ENCODE results near the gene ANKRD10.

DNA sequence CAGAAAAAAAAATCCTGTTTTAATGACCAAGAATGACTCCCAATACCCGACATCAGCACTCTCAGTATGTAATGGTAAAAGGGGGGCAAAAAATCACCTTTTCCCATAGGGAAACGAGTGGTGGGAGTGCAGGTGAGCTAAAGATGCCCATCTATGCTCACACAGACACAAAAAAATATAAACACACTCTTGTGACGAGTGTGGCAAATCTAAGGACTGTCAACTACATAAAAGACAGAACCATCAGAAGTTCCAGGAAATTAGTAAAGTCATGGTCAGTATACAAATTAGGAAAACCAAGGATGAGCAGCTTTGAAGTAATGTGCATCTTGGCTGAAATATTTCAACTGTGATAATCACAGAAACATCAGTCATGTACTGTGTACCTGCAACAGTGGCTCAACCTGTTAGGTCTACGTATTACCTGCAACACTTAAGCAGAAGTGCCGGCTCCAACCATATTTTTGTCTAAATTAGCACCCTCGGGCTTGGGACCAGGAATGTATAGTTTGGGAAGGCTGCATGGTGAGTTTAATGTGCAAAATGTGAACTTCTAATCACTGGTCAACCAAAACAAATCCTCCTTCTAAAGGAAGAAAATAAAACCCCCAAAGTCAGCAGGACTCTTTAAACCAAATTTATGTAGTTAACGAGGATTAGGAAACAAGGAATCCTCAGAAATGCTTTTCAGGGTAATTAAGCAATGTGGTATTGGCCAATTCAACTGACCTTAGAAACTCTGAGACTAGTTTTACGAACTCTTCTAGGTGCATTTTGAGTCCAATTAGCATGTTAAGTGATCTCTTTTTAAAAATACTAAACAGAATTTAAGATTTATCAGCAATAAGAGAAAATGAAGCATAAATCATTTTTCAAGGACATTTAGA lies 24.3 kb downstream of the ANKRD10 start:
- TF ChIP-seq, protein P1, sequence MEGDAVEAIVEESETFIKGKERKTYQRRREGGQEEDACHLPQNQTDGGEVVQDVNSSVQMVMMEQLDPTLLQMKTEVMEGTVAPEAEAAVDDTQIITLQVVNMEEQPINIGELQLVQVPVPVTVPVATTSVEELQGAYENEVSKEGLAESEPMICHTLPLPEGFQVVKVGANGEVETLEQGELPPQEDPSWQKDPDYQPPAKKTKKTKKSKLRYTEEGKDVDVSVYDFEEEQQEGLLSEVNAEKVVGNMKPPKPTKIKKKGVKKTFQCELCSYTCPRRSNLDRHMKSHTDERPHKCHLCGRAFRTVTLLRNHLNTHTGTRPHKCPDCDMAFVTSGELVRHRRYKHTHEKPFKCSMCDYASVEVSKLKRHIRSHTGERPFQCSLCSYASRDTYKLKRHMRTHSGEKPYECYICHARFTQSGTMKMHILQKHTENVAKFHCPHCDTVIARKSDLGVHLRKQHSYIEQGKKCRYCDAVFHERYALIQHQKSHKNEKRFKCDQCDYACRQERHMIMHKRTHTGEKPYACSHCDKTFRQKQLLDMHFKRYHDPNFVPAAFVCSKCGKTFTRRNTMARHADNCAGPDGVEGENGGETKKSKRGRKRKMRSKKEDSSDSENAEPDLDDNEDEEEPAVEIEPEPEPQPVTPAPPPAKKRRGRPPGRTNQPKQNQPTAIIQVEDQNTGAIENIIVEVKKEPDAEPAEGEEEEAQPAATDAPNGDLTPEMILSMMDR (IDR thresholded peaks at IDR 0.05; ENCODE audit: insufficient read depth, low read length): no peak
- TF ChIP-seq, protein P2, sequence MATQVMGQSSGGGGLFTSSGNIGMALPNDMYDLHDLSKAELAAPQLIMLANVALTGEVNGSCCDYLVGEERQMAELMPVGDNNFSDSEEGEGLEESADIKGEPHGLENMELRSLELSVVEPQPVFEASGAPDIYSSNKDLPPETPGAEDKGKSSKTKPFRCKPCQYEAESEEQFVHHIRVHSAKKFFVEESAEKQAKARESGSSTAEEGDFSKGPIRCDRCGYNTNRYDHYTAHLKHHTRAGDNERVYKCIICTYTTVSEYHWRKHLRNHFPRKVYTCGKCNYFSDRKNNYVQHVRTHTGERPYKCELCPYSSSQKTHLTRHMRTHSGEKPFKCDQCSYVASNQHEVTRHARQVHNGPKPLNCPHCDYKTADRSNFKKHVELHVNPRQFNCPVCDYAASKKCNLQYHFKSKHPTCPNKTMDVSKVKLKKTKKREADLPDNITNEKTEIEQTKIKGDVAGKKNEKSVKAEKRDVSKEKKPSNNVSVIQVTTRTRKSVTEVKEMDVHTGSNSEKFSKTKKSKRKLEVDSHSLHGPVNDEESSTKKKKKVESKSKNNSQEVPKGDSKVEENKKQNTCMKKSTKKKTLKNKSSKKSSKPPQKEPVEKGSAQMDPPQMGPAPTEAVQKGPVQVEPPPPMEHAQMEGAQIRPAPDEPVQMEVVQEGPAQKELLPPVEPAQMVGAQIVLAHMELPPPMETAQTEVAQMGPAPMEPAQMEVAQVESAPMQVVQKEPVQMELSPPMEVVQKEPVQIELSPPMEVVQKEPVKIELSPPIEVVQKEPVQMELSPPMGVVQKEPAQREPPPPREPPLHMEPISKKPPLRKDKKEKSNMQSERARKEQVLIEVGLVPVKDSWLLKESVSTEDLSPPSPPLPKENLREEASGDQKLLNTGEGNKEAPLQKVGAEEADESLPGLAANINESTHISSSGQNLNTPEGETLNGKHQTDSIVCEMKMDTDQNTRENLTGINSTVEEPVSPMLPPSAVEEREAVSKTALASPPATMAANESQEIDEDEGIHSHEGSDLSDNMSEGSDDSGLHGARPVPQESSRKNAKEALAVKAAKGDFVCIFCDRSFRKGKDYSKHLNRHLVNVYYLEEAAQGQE (IDR thresholded peaks at IDR 0.05; ENCODE audit: insufficient replicate concordance, low read depth): no peak

All from HL-60 (cell line).